Measurements from ENCODE around the gene RAB3IL1.

GRCh38 chr11:61926235-61926634, 8.9 kb upstream of the RAB3IL1 start:
- TF ChIP-seq POLR2A (IDR thresholded peaks at IDR 0.05) (no peak), CTCF (IDR thresholded peaks at IDR 0.05) (no peak)
